ENCODE data around the gene MAVS.

The MAVS gene

GRCh38 chr20:3888622-3889488 is 42.2 kb downstream of the MAVS start, which contains the start of gene PANK2:
TSS of gene PANK2 (plus strand) at chr20:3889387.
- Histone ChIP-seq H3K9ac (ENCODE audit: low read length) (peak within 1 kb of the TSS; percentile 95), H3K4me3 (ENCODE audit: low read length) (peak within 1 kb of the TSS; percentile 93), H3K9me3 (ENCODE audit: insufficient read depth, low read length) (no peaks in the 10 kb centered on the region), H3K27ac (ENCODE audit: low read length) (peak within 1 kb of the TSS; percentile 79), H3K4me2 (ENCODE audit: low read length) (peak within 1 kb of the TSS; percentile 92), H3K27me3 (ENCODE audit: low read depth, low read length) (no peaks in the 10 kb centered on the region), H3K4me1 (ENCODE audit: low read length) (peaks cover 20% of the 10 kb centered on the region), H3K36me3 (replicated peaks; ENCODE audit: low read depth, low read length) (peaks cover 32% of the 10 kb centered on the region), H3K79me2 (ENCODE audit: low read length) (peaks cover 64% of the 10 kb centered on the region), H4K20me1 (ENCODE audit: insufficient read depth, low read length) (peaks cover 39% of the 10 kb centered on the region), H2AFZ (ENCODE audit: low read depth, low read length) (peak within 1 kb of the TSS; percentile 53; the same call in 1 of the 2 replicates)
- TF ChIP-seq CTCF (IDR thresholded peaks at IDR 0.05; ENCODE audit: low read depth, low read length): peak; percentile 43
- TF ChIP-seq EZH2phosphoT487 (IDR thresholded peaks at IDR 0.05; ENCODE audit: low read depth): no peak

DNA sequence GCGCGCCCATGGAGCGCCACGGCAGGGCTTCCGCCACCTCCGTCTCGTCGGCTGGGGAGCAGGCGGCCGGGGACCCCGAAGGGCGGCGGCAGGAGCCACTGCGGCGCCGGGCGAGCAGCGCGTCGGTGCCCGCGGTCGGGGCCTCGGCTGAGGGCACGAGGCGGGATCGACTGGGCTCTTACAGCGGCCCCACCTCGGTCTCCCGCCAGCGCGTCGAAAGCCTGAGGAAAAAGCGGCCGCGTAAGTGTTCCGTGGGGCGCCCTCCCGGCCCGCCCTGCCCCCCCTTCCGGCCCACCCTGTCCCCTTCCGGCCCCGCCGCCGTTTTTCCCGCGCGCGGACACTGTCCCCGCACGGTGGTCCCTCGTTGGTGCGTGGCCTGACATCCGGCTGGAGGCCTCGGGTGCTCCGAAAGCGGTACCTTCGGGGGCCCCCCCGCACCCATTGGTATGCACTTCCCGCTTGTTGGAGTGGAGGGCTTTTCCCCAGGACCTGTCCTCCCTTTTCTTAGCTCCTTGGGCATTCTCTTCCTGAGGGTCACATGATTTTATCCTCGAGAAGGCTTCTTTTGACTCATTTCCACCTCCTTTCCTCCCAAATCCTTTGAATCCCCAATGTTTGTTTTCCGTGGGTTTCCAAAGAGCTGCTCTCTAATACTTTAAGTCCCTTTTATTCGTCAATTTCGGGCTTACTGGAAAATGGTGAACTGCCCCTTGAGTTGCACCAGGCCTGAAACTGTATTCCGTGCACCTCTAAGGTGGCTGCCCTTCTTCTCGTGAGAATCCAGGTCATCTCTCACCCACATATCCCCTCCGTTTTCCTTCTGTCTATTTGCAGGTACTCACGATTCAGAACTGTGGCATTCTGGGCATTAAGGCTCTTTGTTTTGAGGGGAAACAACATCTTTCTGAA is 43.1 kb downstream of the MAVS start:
- H3K27me3 ChIP-seq (ENCODE audit: low read depth, low read length): no peaks in the 10 kb centered on the region
- peak overlapping the region; percentile 79 for H3K27ac ChIP-seq (ENCODE audit: low read length)
- peaks cover 20% of the 10 kb centered on the region for H3K4me1 ChIP-seq (ENCODE audit: low read length)
- H4K20me1 ChIP-seq (ENCODE audit: insufficient read depth, low read length): peaks cover 43% of the 10 kb centered on the region
- H3K4me2 ChIP-seq (ENCODE audit: low read length): peak overlapping the region; percentile 92
- H3K36me3 ChIP-seq (replicated peaks; ENCODE audit: low read depth, low read length): peaks cover 34% of the 10 kb centered on the region
- TF ChIP-seq CTCF (IDR thresholded peaks at IDR 0.05; ENCODE audit: low read depth, low read length) (no peak), EZH2phosphoT487 (IDR thresholded peaks at IDR 0.05; ENCODE audit: low read depth) (no peak)
- H3K9ac ChIP-seq (ENCODE audit: low read length): peak overlapping the region; percentile 95
- H3K4me3 ChIP-seq (ENCODE audit: low read length): peak overlapping the region; percentile 93
- H3K79me2 ChIP-seq (ENCODE audit: low read length): peaks cover 73% of the 10 kb centered on the region
- no peak overlapping the region for H2AFZ ChIP-seq (ENCODE audit: low read depth, low read length)
- no peaks in the 10 kb centered on the region for H3K9me3 ChIP-seq (ENCODE audit: insufficient read depth, low read length)

DNA sequence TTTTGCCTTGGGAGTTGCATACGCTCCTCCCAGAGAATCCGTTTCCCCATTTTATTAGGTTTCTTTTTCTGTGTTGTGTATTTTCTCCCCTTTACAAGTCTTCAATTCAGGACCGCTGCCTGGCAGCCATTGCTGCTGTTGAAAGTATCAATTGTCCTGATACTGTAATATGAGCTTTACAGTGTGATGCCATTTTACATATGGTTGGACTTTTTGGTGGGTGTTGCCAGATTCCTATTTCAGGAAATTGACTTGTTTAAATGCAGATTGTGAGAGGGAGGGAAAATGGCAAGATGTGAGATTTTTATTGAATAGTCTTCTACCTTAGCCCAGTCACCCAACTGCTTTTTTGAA is 43.7 kb downstream of the MAVS start:
- Histone ChIP-seq H3K27me3 (ENCODE audit: low read depth, low read length) (no peaks in the 10 kb centered on the region), H3K4me2 (ENCODE audit: low read length) (peak overlapping the region; percentile 92), H3K4me3 (ENCODE audit: low read length) (peak overlapping the region; percentile 93), H3K79me2 (ENCODE audit: low read length) (peaks cover 79% of the 10 kb centered on the region), H2AFZ (ENCODE audit: low read depth, low read length) (no peak overlapping the region), H4K20me1 (ENCODE audit: insufficient read depth, low read length) (peaks cover 48% of the 10 kb centered on the region), H3K27ac (ENCODE audit: low read length) (peak overlapping the region; percentile 79), H3K36me3 (replicated peaks; ENCODE audit: low read depth, low read length) (peaks cover 38% of the 10 kb centered on the region), H3K9ac (ENCODE audit: low read length) (peak overlapping the region; percentile 95), H3K4me1 (ENCODE audit: low read length) (peaks cover 24% of the 10 kb centered on the region), H3K9me3 (ENCODE audit: insufficient read depth, low read length) (no peaks in the 10 kb centered on the region)
- no peak for TF ChIP-seq EZH2phosphoT487 (IDR thresholded peaks at IDR 0.05; ENCODE audit: low read depth)
- TF ChIP-seq CTCF (IDR thresholded peaks at IDR 0.05; ENCODE audit: low read depth, low read length): no peak

All from OCI-LY3 (cell line).